CD14-positive monocyte (primary cell): ENCODE measurements around the gene ZFHX3. TPM values are rescaled to one million over a fixed set of nuclear protein-coding genes. Genes with fewer than 3 reads are reported as not detected.
A peak's percentile ranks its signal among the peaks of the same experiment; 100 is the strongest.

Experiments used
- DNase-seq, 3 donors: peaks; one replicate each; pipeline ENCODE4 v3.0.0-alpha.2; 2011 to 2022
- H2AFZ ChIP-seq: 2 replicates; pipeline ENCODE4 v1.6.0; 2012; ENCODE audit warnings: mild to moderate bottlenecking, low read depth, low read length, inconsistent platforms; ENCODE audit not compliant: insufficient read depth, poor library complexity, severe bottlenecking
- H3K27ac ChIP-seq, 2 donors: 1 replicate in 1 of 2; 2 replicates in 1 of 2; pipeline ENCODE4 v1.5.1; 2012 to 2013; ENCODE audit warnings: low read length in 2 of 2, control low read depth in 1 of 2, inconsistent platforms in 1 of 2, low read depth in 1 of 2, mild to moderate bottlenecking in 1 of 2
- H3K27me3 ChIP-seq, 2 donors: one replicate each; pipeline versions ENCODE4 v1.6.0 to v1.6.1; 2011 to 2013; ENCODE audit warnings: low read length in 2 of 2; ENCODE audit not compliant: control insufficient read depth in 2 of 2, insufficient read depth in 2 of 2
- H3K36me3 ChIP-seq, 2 donors: replicated peaks in 1 of 2; 1 replicate in 1 of 2; 2 replicates in 1 of 2; pipeline versions ENCODE4 v1.5.1 to v1.6.1; 2012 to 2013; ENCODE audit warnings: low read length in 2 of 2, control low read depth in 1 of 2, inconsistent platforms in 1 of 2, mild to moderate bottlenecking in 1 of 2; ENCODE audit not compliant: insufficient read depth in 2 of 2, control insufficient read depth in 1 of 2
- H3K4me1 ChIP-seq, 2 donors: 1 replicate in 1 of 2; 2 replicates in 1 of 2; pipeline versions ENCODE4 v1.5.1 to v1.6.1; 2012 to 2013; ENCODE audit warnings: low read length in 2 of 2, control low read depth in 1 of 2, inconsistent platforms in 1 of 2, mild to moderate bottlenecking in 1 of 2, moderate library complexity in 1 of 2; ENCODE audit not compliant: insufficient read depth in 2 of 2, control insufficient read depth in 1 of 2
- H3K4me2 ChIP-seq: replicated peaks from 2 replicates; pipeline ENCODE3; 2012; ENCODE audit warnings: low read length, moderate library complexity, mild to moderate bottlenecking; ENCODE audit not compliant: poor library complexity, severe bottlenecking; ENCODE audit errors: extremely low read depth
- H3K4me3 ChIP-seq, 3 experiments: fragments of 200-600 bp in 1 of 3; sonication (generic) in 1 of 3; replicated peaks in 1 of 3; 1 replicate in 2 of 3; 2 replicates in 1 of 3; pipeline ENCODE4 v1.5.1; 2011 to 2013; ENCODE audit warnings: low read length in 3 of 3, mild to moderate bottlenecking in 3 of 3, control low read depth in 2 of 3, low read depth in 2 of 3, inconsistent platforms in 1 of 3, moderate library complexity in 1 of 3
- H3K79me2 ChIP-seq: 2 replicates; pipeline ENCODE4 v1.6.0; 2012; ENCODE audit warnings: mild to moderate bottlenecking, control low read depth, inconsistent platforms, low read length, moderate library complexity; ENCODE audit not compliant: insufficient read depth
- H3K9ac ChIP-seq: 2 replicates; pipeline ENCODE4 v1.6.0; 2017; ENCODE audit warnings: low read length, mild to moderate bottlenecking; ENCODE audit not compliant: insufficient read depth, poor library complexity, severe bottlenecking
- H3K9me3 ChIP-seq, 2 donors: replicated peaks in 1 of 2; 1 replicate in 1 of 2; 2 replicates in 1 of 2; pipeline versions ENCODE4 v1.5.1 to v1.6.1; 2012 to 2013; ENCODE audit warnings: low read length in 2 of 2, control low read depth in 1 of 2; ENCODE audit not compliant: control insufficient read depth in 1 of 2, insufficient read depth in 1 of 2
- H4K20me1 ChIP-seq: 2 replicates; pipeline ENCODE4 v1.6.0; 2012; ENCODE audit warnings: mild to moderate bottlenecking, low read length, control low read depth, moderate library complexity; ENCODE audit not compliant: insufficient read depth
- H3K27ac Mint-ChIP-seq, 7 donors: one replicate each; pipeline ENCODE4 v1.8.0; 2020; ENCODE audit warnings: mild to moderate bottlenecking in 7 of 7, mixed read lengths in 7 of 7, moderate library complexity in 6 of 7, inconsistent platforms in 2 of 7
- H3K27me3 Mint-ChIP-seq, 3 donors: one replicate each; pipeline ENCODE4 v1.8.0; 2021 to 2022; ENCODE audit warnings: low read depth in 3 of 3, mild to moderate bottlenecking in 3 of 3, mixed read lengths in 3 of 3, moderate library complexity in 3 of 3, inconsistent platforms in 1 of 3
- H3K36me3 Mint-ChIP-seq, 2 donors: one replicate each; pipeline ENCODE4 v1.8.0; 2020; ENCODE audit warnings: mixed read lengths in 2 of 2, inconsistent platforms in 1 of 2, mild to moderate bottlenecking in 1 of 2
- H3K4me1 Mint-ChIP-seq: one replicate; pipeline ENCODE4 v1.8.0; 2020; ENCODE audit warnings: mild to moderate bottlenecking, mixed read lengths
- H3K4me3 Mint-ChIP-seq, 2 donors: one replicate each; pipeline ENCODE4 v1.8.0; 2020; ENCODE audit warnings: mild to moderate bottlenecking in 2 of 2, mixed read lengths in 2 of 2, moderate library complexity in 1 of 2
- H3K9me3 Mint-ChIP-seq, 7 donors: one replicate each; pipeline ENCODE4 v1.8.0; 2020 to 2022; ENCODE audit warnings: mixed read lengths in 7 of 7, mild to moderate bottlenecking in 6 of 7, moderate library complexity in 6 of 7, inconsistent platforms in 2 of 7
- WGBS: methylation state at CpG from one replicate; pipeline ENCODE4 v1.1.5; 2013; ENCODE audit warnings: missing lambda C conversion rate; ENCODE audit not compliant: insufficient coverage; 5-methylcytosine and 5-hydroxymethylcytosine counted together
- intact Hi-C, 2 donors: fragments of 100-400 bp; cut with micrococcal nuclease; formaldehyde crosslinking; loops; one replicate each; pipeline versions ENCODE4 v1.15.0 to v1.15.1; 2023
- polyA plus RNA-seq, 3 donors: library from polyadenylated mRNA; depleted of rRNA in 1 of 3; unstranded in 2 of 3; stranded (reverse) in 1 of 3; fragments of 300-500 nt in 2 of 3; fragments of >200 nt in 1 of 3; fragmentation: Illumina TruSeq in 2 of 3; gene quantifications; 1 replicate in 2 of 3; 2 replicates in 1 of 3; pipeline ENCODE4 v1.2.3, GENCODE V29; 2012 to 2021
- TF ChIP-seq, protein P1 (sequence below): fragments of 200-600 bp; IDR thresholded peaks from one replicate; pipeline ENCODE4 v1.8.0; 2022; ENCODE audit warnings: antibody characterized with exemption, mild to moderate bottlenecking

The ZFHX3 gene
- polyA plus RNA-seq, 3 donors: 0.42 to 4.2 (median 0.43) TPM

DNA sequence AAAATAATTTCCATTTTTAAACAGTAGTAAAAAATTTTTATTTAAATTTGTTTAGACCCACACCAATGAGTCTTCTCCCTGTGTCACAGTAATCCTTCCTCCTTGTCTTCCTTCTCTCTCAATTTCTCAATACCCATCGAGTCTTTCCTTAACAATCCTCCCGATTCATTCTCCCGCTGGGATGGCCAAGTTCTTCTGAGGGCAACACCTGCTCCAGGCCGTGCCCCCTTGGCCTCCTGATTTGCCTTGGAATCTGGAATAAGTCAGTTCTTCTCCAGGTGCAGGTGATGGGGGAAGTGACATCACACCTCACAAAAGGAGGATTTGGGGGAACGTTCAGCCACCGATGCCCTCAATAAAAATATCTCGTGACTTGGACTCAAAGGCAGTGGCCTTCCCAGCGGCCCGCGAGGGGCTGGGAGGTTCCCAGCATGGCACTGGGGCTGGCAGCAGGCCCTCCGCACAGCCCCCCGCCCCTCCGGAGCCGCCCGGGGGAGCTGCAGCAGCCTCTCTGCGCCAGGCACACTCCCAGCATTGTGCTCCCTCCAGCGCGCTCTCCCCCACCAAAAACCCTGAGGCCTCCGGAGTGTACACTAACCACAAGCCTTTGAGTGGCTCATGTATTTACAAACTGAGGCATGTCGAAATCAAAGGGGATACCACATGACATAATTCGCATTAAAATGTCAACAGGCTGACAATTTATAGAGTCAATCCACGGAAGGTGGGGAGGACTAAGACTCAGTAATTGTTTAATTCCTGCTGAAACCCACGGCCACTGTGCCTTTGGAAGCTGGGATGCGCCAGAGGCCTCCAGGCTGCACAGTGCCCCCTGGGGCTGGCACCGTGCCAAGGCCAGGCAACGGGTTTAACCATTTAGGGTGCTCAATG lies 120.5 kb downstream of the ZFHX3 start:
- Mint-ChIP-seq H3K4me1 (peaks cover 58% of the 10 kb centered on the region), H3K4me3 (peak overlapping the region in 1 of 2 donors; percentile 49), H3K9me3 (peaks cover 0 to 2% (median 0%) of the 10 kb centered on the region in 7 donors), H3K27me3 (peaks cover 0 to 5% (median 2%) of the 10 kb centered on the region in 3 donors), H3K36me3 (peaks cover 0 to 29% of the 10 kb centered on the region in 2 donors), H3K27ac (peak overlapping the region; percentile 84 to 96 (median 93))
- peak; percentile 80 to 91 (median 88) for DNase-seq
- TF ChIP-seq, protein P1, sequence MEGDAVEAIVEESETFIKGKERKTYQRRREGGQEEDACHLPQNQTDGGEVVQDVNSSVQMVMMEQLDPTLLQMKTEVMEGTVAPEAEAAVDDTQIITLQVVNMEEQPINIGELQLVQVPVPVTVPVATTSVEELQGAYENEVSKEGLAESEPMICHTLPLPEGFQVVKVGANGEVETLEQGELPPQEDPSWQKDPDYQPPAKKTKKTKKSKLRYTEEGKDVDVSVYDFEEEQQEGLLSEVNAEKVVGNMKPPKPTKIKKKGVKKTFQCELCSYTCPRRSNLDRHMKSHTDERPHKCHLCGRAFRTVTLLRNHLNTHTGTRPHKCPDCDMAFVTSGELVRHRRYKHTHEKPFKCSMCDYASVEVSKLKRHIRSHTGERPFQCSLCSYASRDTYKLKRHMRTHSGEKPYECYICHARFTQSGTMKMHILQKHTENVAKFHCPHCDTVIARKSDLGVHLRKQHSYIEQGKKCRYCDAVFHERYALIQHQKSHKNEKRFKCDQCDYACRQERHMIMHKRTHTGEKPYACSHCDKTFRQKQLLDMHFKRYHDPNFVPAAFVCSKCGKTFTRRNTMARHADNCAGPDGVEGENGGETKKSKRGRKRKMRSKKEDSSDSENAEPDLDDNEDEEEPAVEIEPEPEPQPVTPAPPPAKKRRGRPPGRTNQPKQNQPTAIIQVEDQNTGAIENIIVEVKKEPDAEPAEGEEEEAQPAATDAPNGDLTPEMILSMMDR: no peak
- Histone ChIP-seq H3K36me3 (no peaks in the 10 kb centered on the region), H3K79me2 (peaks cover 6% of the 10 kb centered on the region), H2AFZ (peak overlapping the region; percentile 4), H3K9me3 (no peaks in the 10 kb centered on the region), H3K9ac (peak overlapping the region; percentile 57), H3K4me3 (peak overlapping the region in 1 of 3 experiments; percentile 21), H3K27ac (peak overlapping the region; percentile 61 to 71), H3K4me2 (peak overlapping the region; percentile 53), H3K4me1 (peaks cover 51 to 54% of the 10 kb centered on the region in 2 donors), H3K27me3 (no peaks in the 10 kb centered on the region), H4K20me1 (no peaks in the 10 kb centered on the region)
- 27% methylated on average over 18 of the region's 26 CpGs for WGBS
- intact Hi-C loops: no loop called here

DNA sequence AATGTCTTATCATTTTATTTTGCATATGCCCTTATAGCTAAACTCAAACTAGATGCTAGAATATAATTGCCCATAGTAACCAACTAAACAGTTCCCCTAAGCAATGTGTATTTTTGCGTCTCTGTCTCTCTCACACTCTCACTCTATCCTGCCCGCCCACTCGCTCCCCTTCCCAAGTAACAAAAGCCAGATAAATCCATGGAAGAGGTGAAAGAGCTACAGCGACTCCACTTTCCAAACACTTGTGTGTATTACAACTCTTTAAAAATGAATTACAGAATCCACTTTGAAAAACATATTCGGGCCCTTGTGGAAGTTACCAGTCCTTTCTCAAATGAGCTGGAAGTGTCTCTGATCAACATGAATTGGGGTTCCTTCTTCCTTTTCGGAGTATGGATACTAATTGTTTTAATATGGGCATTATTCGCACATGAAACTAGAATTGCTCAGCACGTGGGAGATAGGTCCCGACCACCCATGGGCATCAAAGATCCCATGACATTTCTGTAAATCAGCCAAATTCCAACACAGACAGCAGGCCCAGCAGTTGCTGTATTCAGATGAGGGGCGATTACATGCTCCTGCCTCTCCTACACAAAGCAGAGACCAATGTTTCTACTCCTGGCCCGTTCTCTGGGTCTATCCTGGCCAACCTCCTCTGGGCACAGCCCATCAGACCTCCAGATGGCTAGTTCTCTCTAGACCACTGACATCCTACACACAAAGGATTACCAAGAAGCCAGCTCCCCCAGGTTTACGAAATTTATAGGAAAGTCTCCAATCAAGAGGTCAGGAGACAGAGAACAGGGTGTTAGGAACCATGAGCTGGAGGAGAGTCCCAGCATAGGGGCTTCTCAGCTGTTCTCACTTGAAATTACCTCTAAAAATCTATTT lies 121.5 kb downstream of the ZFHX3 start:
- Histone ChIP-seq H3K4me1 (peaks cover 46 to 54% of the 10 kb centered on the region in 2 donors), H3K36me3 (no peaks in the 10 kb centered on the region), H2AFZ (no peak overlapping the region), H3K4me2 (no peak overlapping the region), H4K20me1 (no peaks in the 10 kb centered on the region), H3K79me2 (peaks cover 6% of the 10 kb centered on the region), H3K4me3 (no peak overlapping the region), H3K27me3 (no peaks in the 10 kb centered on the region), H3K9me3 (no peaks in the 10 kb centered on the region), H3K9ac (no peak overlapping the region), H3K27ac (no peak overlapping the region)
- Mint-ChIP-seq H3K4me1 (peaks cover 55% of the 10 kb centered on the region), H3K9me3 (peaks cover 0 to 2% (median 0%) of the 10 kb centered on the region in 7 donors), H3K36me3 (peaks cover 0 to 33% of the 10 kb centered on the region in 2 donors), H3K4me3 (no peak overlapping the region), H3K27me3 (peaks cover 2 to 10% (median 4%) of the 10 kb centered on the region in 3 donors), H3K27ac (peak overlapping the region; percentile 51 to 96 (median 93))
- intact Hi-C loops: no loop called here
- WGBS: 93% methylated on average over 3 of the region's 12 CpGs
- no peak for DNase-seq
- TF ChIP-seq, protein P1: no peak
